DMS153 treated with DMSO at 0.1 percent for 48 hours (cell line): Measurements from ENCODE around the gene CLDN34.

Source experiments
- DNase-seq: peaks from one replicate; lab custom pipeline; 2025; ENCODE audit not compliant: unreplicated experiment; lab: John Stamatoyannopoulos, UW

Gene CLDN34

GRCh38 chrX:9980401-9980800 is 13.2 kb downstream of the CLDN34 start:
- DNase-seq: no peak

- DNase-seq: no peak
Measured at GRCh38 chrX:9980927-9981326, 13.8 kb downstream of the CLDN34 start.

- DNase-seq: no peak
Measured at GRCh38 chrX:9983441-9983840, 16.3 kb downstream of the CLDN34 start.

GRCh38 chrX:9983846-9984245 is 16.7 kb downstream of the CLDN34 start:
- no peak for DNase-seq

GRCh38 chrX:9988762-9989161 is 21.6 kb downstream of the CLDN34 start:
- no peak for DNase-seq

GRCh38 chrX:9992061-9992460 is 24.9 kb downstream of the CLDN34 start:
- DNase-seq: no peak

- no peak for DNase-seq
Measured at GRCh38 chrX:9992724-9993123, 25.6 kb downstream of the CLDN34 start.

GRCh38 chrX:9995855-9996339 is 28.7 kb downstream of the CLDN34 start:
- peak; percentile 11 for DNase-seq

- DNase-seq: no peak
Measured at GRCh38 chrX:9997041-9997440, 29.9 kb downstream of the CLDN34 start.

- DNase-seq: no peak
Measured at GRCh38 chrX:9997524-9997923, 30.4 kb downstream of the CLDN34 start.

GRCh38 chrX:10001496-10001895 is 34.3 kb downstream of the CLDN34 start:
- DNase-seq: no peak

GRCh38 chrX:10004832-10005475 is 37.8 kb downstream of the CLDN34 start:
- no peak for DNase-seq

- DNase-seq: no peak
Measured at GRCh38 chrX:10006086-10006485, 38.9 kb downstream of the CLDN34 start.

GRCh38 chrX:10006770-10007169 is 39.6 kb downstream of the CLDN34 start:
- DNase-seq: no peak

- no peak for DNase-seq
Measured at GRCh38 chrX:10007621-10008020, 40.5 kb downstream of the CLDN34 start.

- DNase-seq: no peak
Measured at GRCh38 chrX:10008483-10009056, 41.4 kb downstream of the CLDN34 start.

- DNase-seq: no peak
Measured at GRCh38 chrX:10009741-10010140, 42.6 kb downstream of the CLDN34 start.

- DNase-seq: no peak
Measured at GRCh38 chrX:10010686-10011085, 43.5 kb downstream of the CLDN34 start.

- no peak for DNase-seq
Measured at GRCh38 chrX:10011261-10011931, 44.2 kb downstream of the CLDN34 start.

- no peak for DNase-seq
Measured at GRCh38 chrX:10011991-10012390, 44.8 kb downstream of the CLDN34 start.

- DNase-seq: peak; percentile 48
Measured at GRCh38 chrX:10014462-10015354, 47.5 kb downstream of the CLDN34 start.
